Measurements from ENCODE around the gene PER1.

The PER1 gene

GRCh38 chr17:8091033-8091687 is 61.0 kb downstream of the PER1 start:
- no peak for DNase-seq

Data from NCI-H510A (cell line).